Choroid plexus epithelial cell (primary cell): ENCODE data around the gene GPR158.

Experiments used
- DNase-seq: peaks from one replicate; pipeline ENCODE4 v3.0.0-alpha.2; 2010; ENCODE audit warnings: low read depth
- H3K4me3 ChIP-seq: 2 replicates; pipeline ENCODE4 v1.5.1; 2011; ENCODE audit warnings: low read depth, mild to moderate bottlenecking, control low read depth, low read length, moderate library complexity
- CTCF ChIP-seq: conservative IDR thresholded peaks from 2 replicates; pipeline ENCODE4 v1.5.1; 2011; ENCODE audit warnings: low read depth, mild to moderate bottlenecking, control low read depth, inconsistent platforms, low read length, moderate library complexity

GPR158 gene

GRCh38 chr10:25278180-25278579 is 103.4 kb downstream of the GPR158 start:
- H3K4me3 ChIP-seq, result no peak overlapping the region
- no peak for TF ChIP-seq CTCF
- DNase-seq, result no peak

- H3K4me3 ChIP-seq, result no peak overlapping the region
- TF ChIP-seq CTCF, result no peak
- no peak for DNase-seq
Observed at GRCh38 chr10:25280076-25280475, 105.3 kb downstream of the GPR158 start.

GRCh38 chr10:25280573-25280972 is 105.8 kb downstream of the GPR158 start:
- no peak overlapping the region for H3K4me3 ChIP-seq
- DNase-seq, result no peak
- TF ChIP-seq CTCF, result no peak

GRCh38 chr10:25285809-25286208 is 111.0 kb downstream of the GPR158 start:
- no peak for TF ChIP-seq CTCF
- no peak for DNase-seq
- no peak overlapping the region for H3K4me3 ChIP-seq

- no peak overlapping the region for H3K4me3 ChIP-seq
- DNase-seq, result peak; percentile 22
- TF ChIP-seq CTCF, result no peak
Observed at GRCh38 chr10:25288181-25288580, 113.4 kb downstream of the GPR158 start.

- peak; percentile 63 for DNase-seq
- no peak overlapping the region for H3K4me3 ChIP-seq
- no peak for TF ChIP-seq CTCF
Observed at GRCh38 chr10:25294032-25294926, 119.5 kb downstream of the GPR158 start.

- H3K4me3 ChIP-seq, result no peak overlapping the region
- TF ChIP-seq CTCF, result no peak
- DNase-seq, result no peak
Observed at GRCh38 chr10:25296324-25296723, 121.5 kb downstream of the GPR158 start.
